Stimulated activated naive CD8-positive, alpha-beta T cell treated with anti-CD3 and anti-CD28 coated beads, Interleukin-15, Interleukin-2, amounts not matched to agents 100 ng/mL and 50 ng/mL, for 24 hours (primary cell): Measurements from ENCODE around the gene SMIM41.
A peak's percentile ranks its signal among the peaks of the same experiment; 100 is the strongest.

Source experiments
- H3K27ac Mint-ChIP-seq: one replicate; pipeline ENCODE4 v1.8.0; 2021; ENCODE audit warnings: mild to moderate bottlenecking, mixed read lengths
- H3K27me3 Mint-ChIP-seq: one replicate; pipeline ENCODE4 v1.8.0; 2021; ENCODE audit warnings: mixed read lengths
- H3K36me3 Mint-ChIP-seq: one replicate; pipeline ENCODE4 v1.8.0; 2021; ENCODE audit warnings: low read depth, mixed read lengths
- H3K4me1 Mint-ChIP-seq: one replicate; pipeline ENCODE4 v1.8.0; 2021; ENCODE audit warnings: low read depth, mixed read lengths
- H3K4me3 Mint-ChIP-seq: one replicate; pipeline ENCODE4 v1.8.0; 2021; ENCODE audit warnings: mild to moderate bottlenecking, mixed read lengths
- H3K9me3 Mint-ChIP-seq: one replicate; pipeline ENCODE4 v1.8.0; 2021; ENCODE audit warnings: mixed read lengths

The SMIM41 gene

GRCh38 chr12:52079576-52080402, at the start of gene SMIM41:
Gene SMIM41 (plus strand): TSS chr12:52079704. CDS start chr12:52079780, 76 bp downstream.
- Mint-ChIP-seq H3K36me3 (peaks cover 23% of the 10 kb centered on the region), H3K4me1 (peaks cover 16% of the 10 kb centered on the region), H3K27me3 (no peaks in the 10 kb centered on the region), H3K27ac (no peak within 1 kb of the TSS), H3K9me3 (no peaks in the 10 kb centered on the region), H3K4me3 (no peak within 1 kb of the TSS)

GRCh38 chr12:52032446-52032803, 47.1 kb upstream of the SMIM41 start:
- peak overlapping the region; percentile 80 for H3K4me3 Mint-ChIP-seq
- H3K9me3 Mint-ChIP-seq: no peaks in the 10 kb centered on the region
- H3K4me1 Mint-ChIP-seq: peaks cover 47% of the 10 kb centered on the region
- H3K27ac Mint-ChIP-seq: peak overlapping the region; percentile 88
- no peaks in the 10 kb centered on the region for H3K27me3 Mint-ChIP-seq
- H3K36me3 Mint-ChIP-seq: no peaks in the 10 kb centered on the region

DNA sequence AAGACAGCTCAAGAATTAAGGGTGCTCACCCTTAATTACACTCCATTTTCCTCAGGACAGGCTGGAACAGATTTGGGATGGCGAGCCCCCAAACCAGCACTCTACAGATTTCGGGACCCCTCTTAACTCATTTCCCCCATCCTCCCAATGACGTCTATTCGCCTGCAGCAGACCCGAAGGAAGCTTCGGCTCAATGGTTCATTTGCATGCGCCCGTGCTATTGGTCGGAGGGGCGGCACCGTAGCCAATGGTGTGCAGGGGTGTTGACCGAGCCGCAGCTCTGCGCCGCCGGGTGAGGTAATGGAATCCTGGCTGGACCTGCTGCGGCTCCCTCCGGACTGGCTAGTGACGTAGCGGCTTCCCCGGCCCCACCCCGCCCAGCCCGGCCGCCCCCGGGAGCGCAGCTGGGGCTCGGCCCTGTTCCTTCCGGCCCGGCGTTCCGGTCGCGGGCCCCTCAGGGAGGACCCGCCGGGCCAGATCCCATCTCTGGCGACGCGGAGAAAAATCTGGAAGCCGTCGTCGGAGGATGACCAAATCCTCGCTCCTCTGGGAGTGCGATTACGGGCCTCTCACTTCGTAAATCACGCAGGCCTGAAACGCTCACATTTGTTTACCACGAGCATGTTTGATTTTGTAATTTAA, 46.6 kb upstream of the SMIM41 start:
- Mint-ChIP-seq H3K27me3 (no peaks in the 10 kb centered on the region), H3K27ac (peak overlapping the region; percentile 89), H3K4me1 (peaks cover 50% of the 10 kb centered on the region), H3K36me3 (no peaks in the 10 kb centered on the region), H3K9me3 (no peaks in the 10 kb centered on the region), H3K4me3 (peak overlapping the region; percentile 80)

DNA sequence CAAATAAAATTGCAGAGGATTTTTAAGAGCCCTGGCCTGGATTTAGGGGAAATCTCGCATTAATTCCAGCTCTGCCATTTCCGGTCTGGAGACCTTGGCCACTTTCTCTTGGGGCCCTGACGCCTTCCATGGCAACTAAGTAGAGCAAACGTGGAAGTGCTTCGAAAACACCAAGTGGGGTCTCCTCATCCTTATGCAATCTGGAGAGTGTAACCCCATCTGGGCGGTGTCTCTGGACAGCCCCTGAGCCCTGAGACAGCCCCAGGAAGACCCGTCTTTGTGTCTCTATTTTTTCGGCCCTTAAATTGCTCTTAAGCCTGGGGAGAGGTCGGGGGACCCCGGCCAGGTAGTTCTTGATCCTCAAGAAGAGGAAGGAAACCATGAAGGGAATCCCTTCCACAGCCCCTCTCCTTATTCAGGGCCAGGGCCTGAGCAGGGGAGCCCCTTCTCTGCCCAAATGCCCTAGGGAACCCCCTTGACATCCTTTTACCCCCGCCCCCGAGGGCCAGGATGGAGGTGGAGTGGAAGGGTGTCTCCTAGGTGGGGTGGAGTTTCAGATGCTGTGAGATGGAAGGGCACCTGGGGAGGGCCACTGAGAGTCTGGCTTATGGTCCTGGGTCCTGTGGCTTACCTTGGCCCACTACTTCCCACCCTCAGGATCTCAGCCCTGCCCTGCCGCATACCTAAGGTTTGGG, 45.9 kb upstream of the SMIM41 start:
- peaks cover 56% of the 10 kb centered on the region for H3K4me1 Mint-ChIP-seq
- peak overlapping the region; percentile 79 for H3K4me3 Mint-ChIP-seq
- H3K9me3 Mint-ChIP-seq: no peaks in the 10 kb centered on the region
- H3K36me3 Mint-ChIP-seq: peaks cover 5% of the 10 kb centered on the region
- H3K27me3 Mint-ChIP-seq: no peaks in the 10 kb centered on the region
- peak overlapping the region; percentile 89 for H3K27ac Mint-ChIP-seq

DNA sequence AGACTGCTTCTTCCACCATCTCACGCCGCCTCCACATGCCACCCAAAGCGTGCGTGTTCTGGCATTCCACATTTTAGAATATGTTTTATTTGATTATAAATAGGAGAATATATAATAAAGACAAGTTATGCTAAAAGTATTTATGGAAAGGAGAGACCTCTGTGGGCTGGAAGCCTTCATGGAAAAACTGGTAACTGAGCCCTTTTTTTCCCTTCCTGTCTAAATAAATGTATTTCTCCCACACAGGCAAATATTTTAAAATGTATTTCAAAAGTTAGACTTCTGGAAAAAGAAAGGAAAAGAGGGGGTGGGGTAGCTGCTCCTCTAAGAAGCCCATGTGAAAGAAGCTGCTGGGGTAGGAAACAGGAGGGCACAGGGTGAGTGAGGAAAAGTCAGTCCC, 44.3 kb upstream of the SMIM41 start:
- H3K36me3 Mint-ChIP-seq: peaks cover 5% of the 10 kb centered on the region
- no peak overlapping the region for H3K4me3 Mint-ChIP-seq
- H3K9me3 Mint-ChIP-seq: no peaks in the 10 kb centered on the region
- no peak overlapping the region for H3K27ac Mint-ChIP-seq
- no peaks in the 10 kb centered on the region for H3K27me3 Mint-ChIP-seq
- peaks cover 72% of the 10 kb centered on the region for H3K4me1 Mint-ChIP-seq

GRCh38 chr12:52035926-52036325, 43.6 kb upstream of the SMIM41 start:
- no peak overlapping the region for H3K27ac Mint-ChIP-seq

GRCh38 chr12:52036587-52037171, 42.8 kb upstream of the SMIM41 start:
- Mint-ChIP-seq H3K4me3 (peak overlapping the region; percentile 65), H3K27ac (peak overlapping the region; percentile 28), H3K4me1 (peaks cover 87% of the 10 kb centered on the region), H3K36me3 (peaks cover 5% of the 10 kb centered on the region), H3K9me3 (no peaks in the 10 kb centered on the region), H3K27me3 (no peaks in the 10 kb centered on the region)

More at GRCh38 chr12:52035926-52036325, 43.6 kb upstream of the SMIM41 start:
- H3K4me3 Mint-ChIP-seq: peak overlapping the region; percentile 65
- no peaks in the 10 kb centered on the region for H3K9me3 Mint-ChIP-seq
- no peaks in the 10 kb centered on the region for H3K27me3 Mint-ChIP-seq
- peaks cover 79% of the 10 kb centered on the region for H3K4me1 Mint-ChIP-seq
- H3K36me3 Mint-ChIP-seq: peaks cover 5% of the 10 kb centered on the region

DNA sequence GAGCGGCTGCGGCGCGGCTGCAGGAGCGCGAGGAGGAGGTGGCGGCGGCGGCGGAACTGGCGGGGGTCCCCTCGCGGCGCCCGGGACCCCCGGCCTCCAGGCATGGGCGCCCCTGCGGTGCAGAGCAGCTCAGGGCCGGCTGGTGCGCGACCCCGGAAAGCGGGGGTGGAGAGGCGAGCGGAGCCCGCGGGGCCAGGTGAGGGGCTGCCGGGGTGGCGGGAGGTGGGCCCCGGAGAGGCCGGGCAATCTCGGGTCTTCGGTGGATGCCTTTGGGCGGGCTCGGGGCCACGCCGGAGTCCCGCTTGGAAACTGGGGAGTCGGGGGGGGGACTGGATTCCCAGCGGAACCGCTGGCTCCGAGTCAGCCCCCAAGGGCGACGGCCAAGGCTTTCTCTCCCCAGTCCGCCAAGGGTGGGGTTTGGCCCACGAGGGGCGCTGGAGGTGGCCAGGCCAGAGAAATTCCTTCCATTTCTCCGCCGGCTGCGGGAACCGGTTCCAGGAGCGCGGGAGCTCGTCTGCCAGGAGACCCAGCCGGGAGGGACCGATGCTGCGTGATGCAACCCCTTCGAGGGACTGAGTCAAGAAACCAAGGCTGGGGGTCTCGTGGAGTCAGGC, 42.1 kb upstream of the SMIM41 start:
- Mint-ChIP-seq H3K27ac (no peak overlapping the region), H3K27me3 (no peaks in the 10 kb centered on the region), H3K36me3 (peaks cover 11% of the 10 kb centered on the region), H3K4me1 (peaks cover 88% of the 10 kb centered on the region), H3K9me3 (no peaks in the 10 kb centered on the region), H3K4me3 (peak overlapping the region; percentile 93)

GRCh38 chr12:52038447-52038846, 41.1 kb upstream of the SMIM41 start:
- no peaks in the 10 kb centered on the region for H3K27me3 Mint-ChIP-seq
- H3K27ac Mint-ChIP-seq: peak overlapping the region; percentile 61
- H3K4me1 Mint-ChIP-seq: peaks cover 82% of the 10 kb centered on the region
- H3K9me3 Mint-ChIP-seq: no peaks in the 10 kb centered on the region
- peak overlapping the region; percentile 93 for H3K4me3 Mint-ChIP-seq
- H3K36me3 Mint-ChIP-seq: peaks cover 15% of the 10 kb centered on the region

DNA sequence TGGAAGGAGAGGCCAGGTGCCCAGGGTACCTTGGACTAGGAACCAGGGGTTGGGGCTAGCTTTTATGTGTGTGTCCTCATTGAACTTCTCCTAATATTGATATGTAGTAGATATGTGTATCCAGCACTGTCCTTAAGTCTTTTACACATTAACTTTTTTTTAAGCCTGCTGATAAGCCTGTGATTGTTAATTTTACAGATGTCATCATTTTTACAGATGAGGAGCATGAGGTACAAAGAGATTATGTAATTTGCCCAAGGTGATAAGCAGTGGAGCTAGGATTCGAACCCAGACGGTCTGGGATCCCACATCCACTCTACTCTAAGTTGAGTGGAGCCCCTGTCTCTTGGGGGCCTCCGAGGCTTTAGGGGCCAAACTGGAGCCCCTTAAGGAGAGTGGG, 38.5 kb upstream of the SMIM41 start:
- H3K4me3 Mint-ChIP-seq: peak overlapping the region; percentile 93
- H3K27ac Mint-ChIP-seq: peak overlapping the region; percentile 28
- H3K9me3 Mint-ChIP-seq: no peaks in the 10 kb centered on the region
- peaks cover 25% of the 10 kb centered on the region for H3K36me3 Mint-ChIP-seq
- peaks cover 70% of the 10 kb centered on the region for H3K4me1 Mint-ChIP-seq
- no peaks in the 10 kb centered on the region for H3K27me3 Mint-ChIP-seq

DNA sequence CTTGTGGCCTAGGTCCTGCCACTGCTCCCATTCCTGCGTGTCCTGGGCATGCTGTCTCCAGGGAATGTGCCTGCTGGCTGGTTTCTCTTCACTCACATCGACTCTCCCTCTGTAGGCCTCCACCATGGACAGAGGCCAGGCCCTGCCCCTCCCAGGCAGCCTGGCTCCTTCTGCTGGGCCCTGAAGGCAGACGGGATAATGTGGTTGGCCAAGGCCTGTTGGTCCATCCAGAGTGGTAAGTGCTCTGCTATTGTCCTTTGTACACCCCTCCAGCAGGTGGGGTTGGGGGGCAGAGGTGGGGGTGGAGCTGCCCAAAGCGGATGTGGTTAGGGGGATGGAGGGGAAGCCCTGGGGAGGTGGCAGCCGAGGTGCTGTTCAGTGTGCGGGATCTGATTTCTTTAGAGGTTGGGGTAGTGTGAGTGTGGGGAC, 37.8 kb upstream of the SMIM41 start:
- no peaks in the 10 kb centered on the region for H3K9me3 Mint-ChIP-seq
- H3K4me3 Mint-ChIP-seq: peak overlapping the region; percentile 76
- peaks cover 25% of the 10 kb centered on the region for H3K36me3 Mint-ChIP-seq
- peaks cover 70% of the 10 kb centered on the region for H3K4me1 Mint-ChIP-seq
- H3K27me3 Mint-ChIP-seq: no peaks in the 10 kb centered on the region
- peak overlapping the region; percentile 83 for H3K27ac Mint-ChIP-seq

DNA sequence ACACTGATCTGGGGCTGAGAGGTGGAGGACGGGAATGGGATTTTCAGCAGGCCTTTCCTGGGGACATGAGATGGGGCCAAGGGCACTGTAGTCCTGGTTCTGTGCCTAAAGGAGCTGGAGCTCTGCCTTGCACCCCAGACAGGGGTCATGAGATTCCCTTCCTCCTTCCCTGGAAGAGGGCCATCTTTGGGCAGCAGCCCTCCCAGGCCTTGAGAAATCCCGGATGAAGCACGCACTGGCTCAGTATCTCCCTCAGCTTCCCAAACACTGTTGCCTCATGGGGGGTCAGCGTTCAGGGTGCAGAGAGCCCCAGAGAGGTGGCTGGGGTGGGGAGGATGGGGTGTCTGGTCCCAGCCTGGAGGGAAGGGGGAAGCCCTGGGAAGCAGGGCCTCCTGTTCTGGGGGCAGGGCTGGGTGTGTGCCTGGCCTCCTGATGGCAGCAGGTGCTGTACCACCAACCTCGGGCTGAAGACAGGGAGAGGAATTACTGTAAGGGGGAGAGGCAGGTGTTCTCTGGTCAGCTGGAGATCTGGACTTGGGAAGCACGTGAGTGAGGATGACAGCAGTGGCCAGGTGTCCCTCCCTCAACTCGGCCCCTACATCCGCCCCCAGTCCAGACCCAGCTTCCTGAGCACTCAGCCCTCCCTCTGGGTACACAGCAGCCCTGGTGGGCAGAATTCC, 36.7 kb upstream of the SMIM41 start:
- Mint-ChIP-seq H3K27me3 (no peaks in the 10 kb centered on the region), H3K4me3 (peak overlapping the region; percentile 76), H3K36me3 (peaks cover 25% of the 10 kb centered on the region), H3K27ac (no peak overlapping the region), H3K9me3 (no peaks in the 10 kb centered on the region), H3K4me1 (peaks cover 68% of the 10 kb centered on the region)

DNA sequence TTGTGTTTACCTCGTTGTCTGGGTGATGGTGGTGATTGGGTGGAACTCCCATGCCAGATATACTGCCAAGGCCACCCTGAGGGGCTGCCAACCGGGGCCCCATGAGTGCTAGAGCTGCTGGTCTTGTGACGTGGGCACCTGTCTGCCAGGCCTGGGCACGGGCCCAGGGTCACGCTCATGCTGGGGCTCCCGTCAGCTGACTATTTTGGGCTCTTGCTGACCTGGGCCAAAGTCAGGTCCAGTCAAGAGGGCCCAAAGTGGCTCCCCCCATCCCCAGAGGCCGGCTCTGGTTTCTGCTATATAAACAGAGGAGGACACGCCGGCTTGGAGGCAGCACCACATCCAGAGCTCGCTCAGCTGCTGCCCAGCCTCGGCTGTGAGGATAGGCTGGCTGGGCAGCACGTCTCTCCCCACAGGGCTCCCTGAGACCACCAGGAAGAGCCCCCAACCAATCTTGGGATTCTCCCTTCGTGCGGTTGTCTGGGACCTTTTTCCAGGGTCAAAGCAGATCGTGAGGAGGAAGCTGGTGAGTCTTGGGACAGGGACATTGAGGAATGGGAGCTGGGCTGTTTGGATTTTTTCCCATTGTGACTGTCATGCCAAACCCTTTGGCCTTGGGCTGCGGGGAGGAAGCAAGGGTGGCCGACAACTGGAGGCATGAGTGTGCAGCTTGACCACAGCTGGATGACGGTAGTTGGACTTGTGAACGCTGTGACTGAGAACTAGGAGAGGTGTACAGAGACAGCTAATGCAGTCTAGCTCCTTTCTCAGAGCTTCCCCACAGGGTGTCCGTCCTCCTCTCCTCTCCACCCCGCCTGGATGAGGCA, 35.9 kb upstream of the SMIM41 start:
- peaks cover 20% of the 10 kb centered on the region for H3K36me3 Mint-ChIP-seq
- no peaks in the 10 kb centered on the region for H3K27me3 Mint-ChIP-seq
- no peaks in the 10 kb centered on the region for H3K9me3 Mint-ChIP-seq
- no peak overlapping the region for H3K27ac Mint-ChIP-seq
- peaks cover 62% of the 10 kb centered on the region for H3K4me1 Mint-ChIP-seq
- no peak overlapping the region for H3K4me3 Mint-ChIP-seq
